ENCODE measurements around the gene OR5D13. TPM values are rescaled to one million over a fixed set of nuclear protein-coding genes. Genes with fewer than 3 reads are reported as not detected.
A peak's percentile ranks its signal among the peaks of the same experiment; 100 is the strongest.

Gene OR5D13
- polyA plus RNA-seq, 2 of the 4 experiments (the other 2 are of a cell fraction): not detected

DNA sequence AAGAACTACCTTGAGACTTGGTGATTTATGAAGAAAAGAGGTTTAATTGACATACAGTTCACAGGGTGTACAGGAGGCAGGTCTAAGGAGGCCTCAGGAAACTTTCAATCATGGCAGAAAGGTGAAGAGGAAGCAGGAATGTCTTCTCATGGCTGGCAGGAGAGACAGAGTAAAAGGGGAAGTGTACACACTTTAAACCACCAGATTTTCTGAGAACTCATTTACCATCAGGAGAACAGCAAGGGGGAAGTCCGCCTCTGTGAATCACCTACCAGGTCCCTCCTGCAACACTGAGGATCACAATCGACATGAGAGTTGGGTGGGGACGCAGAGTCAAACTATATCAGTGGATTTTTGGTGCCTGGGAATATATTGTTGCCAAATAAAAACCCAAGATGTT is 40.3 kb upstream of the OR5D13 start (continued):
- TF ChIP-seq, protein P1, sequence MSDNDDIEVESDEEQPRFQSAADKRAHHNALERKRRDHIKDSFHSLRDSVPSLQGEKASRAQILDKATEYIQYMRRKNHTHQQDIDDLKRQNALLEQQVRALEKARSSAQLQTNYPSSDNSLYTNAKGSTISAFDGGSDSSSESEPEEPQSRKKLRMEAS (IDR thresholded peaks at IDR 0.05): no peak
- no peak for TF ChIP-seq HEYL (CRISPR knock-in tag; IDR thresholded peaks at IDR 0.05)
- TF ChIP-seq, protein P2, sequence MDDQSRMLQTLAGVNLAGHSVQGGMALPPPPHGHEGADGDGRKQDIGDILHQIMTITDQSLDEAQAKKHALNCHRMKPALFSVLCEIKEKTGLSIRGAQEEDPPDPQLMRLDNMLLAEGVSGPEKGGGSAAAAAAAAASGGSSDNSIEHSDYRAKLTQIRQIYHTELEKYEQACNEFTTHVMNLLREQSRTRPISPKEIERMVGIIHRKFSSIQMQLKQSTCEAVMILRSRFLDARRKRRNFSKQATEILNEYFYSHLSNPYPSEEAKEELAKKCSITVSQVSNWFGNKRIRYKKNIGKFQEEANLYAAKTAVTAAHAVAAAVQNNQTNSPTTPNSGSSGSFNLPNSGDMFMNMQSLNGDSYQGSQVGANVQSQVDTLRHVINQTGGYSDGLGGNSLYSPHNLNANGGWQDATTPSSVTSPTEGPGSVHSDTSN (IDR thresholded peaks at IDR 0.05): no peak
- TF ChIP-seq HOXA7 (CRISPR knock-in tag; IDR thresholded peaks at IDR 0.05): no peak
- TF ChIP-seq NFE2L2 (conservative IDR thresholded peaks at IDR 0.05; ENCODE audit: low read length): no peak

DNA sequence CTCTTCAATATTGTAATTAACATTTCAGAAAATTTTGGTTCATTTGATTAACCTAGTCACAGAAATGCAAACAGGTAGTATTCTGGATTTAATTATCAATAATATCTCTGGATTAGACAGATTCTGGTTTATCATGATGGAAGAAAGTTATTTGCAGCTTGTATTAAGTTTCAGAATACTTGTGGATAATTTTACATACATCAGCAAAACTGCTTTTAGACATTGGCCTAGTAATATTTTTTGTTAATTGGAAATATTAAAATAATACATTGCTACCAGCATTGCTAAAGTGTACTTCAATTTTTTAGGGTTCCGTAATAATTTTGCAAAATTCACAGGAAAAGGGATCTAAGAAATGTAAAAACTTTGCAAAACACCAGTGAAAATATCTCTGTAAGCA is 18.4 kb downstream of the OR5D13 start:
- H3K9me3 ChIP-seq: no peaks in the 10 kb centered on the region; the same call in 2 of the 3 replicates

DNA sequence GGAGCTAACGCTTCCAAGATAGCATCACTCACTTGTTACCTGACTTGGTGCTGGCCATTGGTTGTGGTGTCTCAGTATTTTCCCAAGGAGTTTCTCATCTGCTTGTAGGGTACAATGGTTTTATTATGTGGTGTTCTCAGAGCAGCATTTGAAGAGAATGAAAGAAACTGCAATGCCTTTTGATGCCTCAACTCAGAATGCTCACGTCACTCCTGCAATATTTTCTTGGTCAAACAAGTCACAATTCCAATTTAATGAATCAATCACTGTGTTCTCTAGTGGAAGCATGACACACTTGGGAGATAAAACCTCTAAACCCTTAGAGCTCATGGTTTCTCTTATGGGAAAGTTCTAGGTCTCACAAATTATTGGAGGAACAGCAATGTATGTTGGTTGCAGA is 20.1 kb downstream of the OR5D13 start:
- ChIA-PET POLR2A (no interaction called here), CTCF (no interaction called here)
- Histone ChIP-seq H3K9me3 (no peaks in the 10 kb centered on the region; the same call in 2 of the 3 replicates), H3K4me1 (no peaks in the 10 kb centered on the region), H3K4me2 (no peak overlapping the region), H3K4me3 (no peak overlapping the region), H3K27ac (no peak overlapping the region)
- DNase-seq (ENCODE audit: low read depth in 1 of 2, low spot score in 1 of 2): no peak
- no peak for FAIRE-seq
- no peak for ATAC-seq
- TF ChIP-seq ZNF302 (CRISPR knock-in tag; IDR thresholded peaks at IDR 0.05) (no peak), HOXA7 (CRISPR knock-in tag; IDR thresholded peaks at IDR 0.05) (no peak), SMC3 (IDR thresholded peaks at IDR 0.05) (no peak), KDM5A (IDR thresholded peaks at IDR 0.05) (no peak), KDM1A (IDR thresholded peaks at IDR 0.05; ENCODE audit: low read depth) (no peak), RARB (CRISPR knock-in tag; IDR thresholded peaks at IDR 0.05) (no peak)
- TF ChIP-seq, protein P1 (IDR thresholded peaks at IDR 0.05): no peak
- 0% methylated on average over 2 of the region's 2 CpGs for WGBS (ENCODE audit: missing lambda C conversion rate)

More for the DNA sequence above, 18.4 kb downstream of the OR5D13 start:
- CTCF ChIA-PET: no interaction called here
- Histone ChIP-seq H3K4me2 (no peak overlapping the region), H3K4me1 (no peaks in the 10 kb centered on the region), H3K4me3 (no peak overlapping the region), H3K27ac (no peak overlapping the region)
- POLR2A ChIA-PET: no interaction called here
- TF ChIP-seq POLR2AphosphoS2 (conservative IDR thresholded peaks at IDR 0.05; ENCODE audit: low read length) (no peak), BHLHE40 (IDR thresholded peaks at IDR 0.05; ENCODE audit: low read depth, low read length) (no peak), MAFK (IDR thresholded peaks at IDR 0.05; ENCODE audit: partially characterized antibody) (peak; percentile 42)
- DNase-seq (ENCODE audit: low read depth in 1 of 2, low spot score in 1 of 2) (no peak), ATAC-seq (no peak), FAIRE-seq (no peak)
- WGBS (ENCODE audit: missing lambda C conversion rate): 24% methylated on average over 1 of the region's 1 CpG

DNA sequence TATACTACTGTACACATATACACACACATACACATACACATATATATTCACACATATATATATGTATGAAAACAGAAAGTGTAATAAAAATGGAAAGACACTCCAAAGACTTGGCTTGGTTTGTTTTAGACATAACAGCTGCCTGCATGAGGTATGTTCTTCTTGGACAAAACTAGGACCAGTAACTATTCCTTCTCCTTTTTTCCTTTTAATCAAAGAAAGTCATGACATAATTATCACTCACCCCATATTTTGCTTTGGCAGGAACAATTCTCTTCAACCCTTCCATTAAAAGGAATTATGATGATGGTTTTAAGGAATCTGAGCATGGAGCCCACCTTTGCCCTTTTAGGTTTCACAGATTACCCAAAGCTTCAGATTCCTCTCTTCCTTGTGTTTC is 22.0 kb downstream of the OR5D13 start, which contains the start of gene OR5D14:
OR5D14 (plus strand) TSS at position 301 of the 400 bp plus-strand sequence; CDS start at position 301, 0 bp downstream.
- no peak within 1 kb of the TSS for H3K27ac ChIP-seq
- no peak within 1 kb of the TSS for H3K4me2 ChIP-seq
- H3K4me3 ChIP-seq: no peak within 1 kb of the TSS
- no peak for ATAC-seq
- no peak for FAIRE-seq
- H3K9me3 ChIP-seq: no peaks in the 10 kb centered on the region; the same call in 2 of the 3 replicates
- TF ChIP-seq HOXB5 (CRISPR knock-in tag; IDR thresholded peaks at IDR 0.05): no peak
- no peak for TF ChIP-seq ZFP36 (IDR thresholded peaks at IDR 0.05; ENCODE audit: borderline replicate concordance, partially characterized antibody)
- no peak for TF ChIP-seq RAD21 (conservative IDR thresholded peaks at IDR 0.05 in 1 of 2, IDR thresholded peaks at IDR 0.05 in 1 of 2)
- TF ChIP-seq, protein P3, sequence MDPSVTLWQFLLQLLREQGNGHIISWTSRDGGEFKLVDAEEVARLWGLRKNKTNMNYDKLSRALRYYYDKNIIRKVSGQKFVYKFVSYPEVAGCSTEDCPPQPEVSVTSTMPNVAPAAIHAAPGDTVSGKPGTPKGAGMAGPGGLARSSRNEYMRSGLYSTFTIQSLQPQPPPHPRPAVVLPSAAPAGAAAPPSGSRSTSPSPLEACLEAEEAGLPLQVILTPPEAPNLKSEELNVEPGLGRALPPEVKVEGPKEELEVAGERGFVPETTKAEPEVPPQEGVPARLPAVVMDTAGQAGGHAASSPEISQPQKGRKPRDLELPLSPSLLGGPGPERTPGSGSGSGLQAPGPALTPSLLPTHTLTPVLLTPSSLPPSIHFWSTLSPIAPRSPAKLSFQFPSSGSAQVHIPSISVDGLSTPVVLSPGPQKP (IDR thresholded peaks at IDR 0.05; ENCODE audit: low read depth, low read length): no peak
- no peak for TF ChIP-seq TP53 (CRISPR knock-in tag; IDR thresholded peaks at IDR 0.05)
- TF ChIP-seq, protein P4, sequence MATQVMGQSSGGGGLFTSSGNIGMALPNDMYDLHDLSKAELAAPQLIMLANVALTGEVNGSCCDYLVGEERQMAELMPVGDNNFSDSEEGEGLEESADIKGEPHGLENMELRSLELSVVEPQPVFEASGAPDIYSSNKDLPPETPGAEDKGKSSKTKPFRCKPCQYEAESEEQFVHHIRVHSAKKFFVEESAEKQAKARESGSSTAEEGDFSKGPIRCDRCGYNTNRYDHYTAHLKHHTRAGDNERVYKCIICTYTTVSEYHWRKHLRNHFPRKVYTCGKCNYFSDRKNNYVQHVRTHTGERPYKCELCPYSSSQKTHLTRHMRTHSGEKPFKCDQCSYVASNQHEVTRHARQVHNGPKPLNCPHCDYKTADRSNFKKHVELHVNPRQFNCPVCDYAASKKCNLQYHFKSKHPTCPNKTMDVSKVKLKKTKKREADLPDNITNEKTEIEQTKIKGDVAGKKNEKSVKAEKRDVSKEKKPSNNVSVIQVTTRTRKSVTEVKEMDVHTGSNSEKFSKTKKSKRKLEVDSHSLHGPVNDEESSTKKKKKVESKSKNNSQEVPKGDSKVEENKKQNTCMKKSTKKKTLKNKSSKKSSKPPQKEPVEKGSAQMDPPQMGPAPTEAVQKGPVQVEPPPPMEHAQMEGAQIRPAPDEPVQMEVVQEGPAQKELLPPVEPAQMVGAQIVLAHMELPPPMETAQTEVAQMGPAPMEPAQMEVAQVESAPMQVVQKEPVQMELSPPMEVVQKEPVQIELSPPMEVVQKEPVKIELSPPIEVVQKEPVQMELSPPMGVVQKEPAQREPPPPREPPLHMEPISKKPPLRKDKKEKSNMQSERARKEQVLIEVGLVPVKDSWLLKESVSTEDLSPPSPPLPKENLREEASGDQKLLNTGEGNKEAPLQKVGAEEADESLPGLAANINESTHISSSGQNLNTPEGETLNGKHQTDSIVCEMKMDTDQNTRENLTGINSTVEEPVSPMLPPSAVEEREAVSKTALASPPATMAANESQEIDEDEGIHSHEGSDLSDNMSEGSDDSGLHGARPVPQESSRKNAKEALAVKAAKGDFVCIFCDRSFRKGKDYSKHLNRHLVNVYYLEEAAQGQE (IDR thresholded peaks at IDR 0.05): no peak
- TF ChIP-seq, protein P5, sequence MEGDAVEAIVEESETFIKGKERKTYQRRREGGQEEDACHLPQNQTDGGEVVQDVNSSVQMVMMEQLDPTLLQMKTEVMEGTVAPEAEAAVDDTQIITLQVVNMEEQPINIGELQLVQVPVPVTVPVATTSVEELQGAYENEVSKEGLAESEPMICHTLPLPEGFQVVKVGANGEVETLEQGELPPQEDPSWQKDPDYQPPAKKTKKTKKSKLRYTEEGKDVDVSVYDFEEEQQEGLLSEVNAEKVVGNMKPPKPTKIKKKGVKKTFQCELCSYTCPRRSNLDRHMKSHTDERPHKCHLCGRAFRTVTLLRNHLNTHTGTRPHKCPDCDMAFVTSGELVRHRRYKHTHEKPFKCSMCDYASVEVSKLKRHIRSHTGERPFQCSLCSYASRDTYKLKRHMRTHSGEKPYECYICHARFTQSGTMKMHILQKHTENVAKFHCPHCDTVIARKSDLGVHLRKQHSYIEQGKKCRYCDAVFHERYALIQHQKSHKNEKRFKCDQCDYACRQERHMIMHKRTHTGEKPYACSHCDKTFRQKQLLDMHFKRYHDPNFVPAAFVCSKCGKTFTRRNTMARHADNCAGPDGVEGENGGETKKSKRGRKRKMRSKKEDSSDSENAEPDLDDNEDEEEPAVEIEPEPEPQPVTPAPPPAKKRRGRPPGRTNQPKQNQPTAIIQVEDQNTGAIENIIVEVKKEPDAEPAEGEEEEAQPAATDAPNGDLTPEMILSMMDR (IDR thresholded peaks at IDR 0.05): no peak
- TF ChIP-seq ESRRA (IDR thresholded peaks at IDR 0.05; ENCODE audit: borderline replicate concordance, low read length): no peak
- no peaks in the 10 kb centered on the region for H3K4me1 ChIP-seq
- POLR2A ChIA-PET: no interaction called here
- no peak for DNase-seq (ENCODE audit: low read depth in 1 of 2, low spot score in 1 of 2)
- CTCF ChIA-PET: no interaction called here

All from A549 (cell line).